ENCODE data around the gene SAMD13. TPM values are rescaled to one million over a fixed set of nuclear protein-coding genes. Genes with fewer than 3 reads are reported as not detected.

Gene SAMD13
- total RNA-seq, 1 donor from 2014 or later, result 1.9 TPM

DNA sequence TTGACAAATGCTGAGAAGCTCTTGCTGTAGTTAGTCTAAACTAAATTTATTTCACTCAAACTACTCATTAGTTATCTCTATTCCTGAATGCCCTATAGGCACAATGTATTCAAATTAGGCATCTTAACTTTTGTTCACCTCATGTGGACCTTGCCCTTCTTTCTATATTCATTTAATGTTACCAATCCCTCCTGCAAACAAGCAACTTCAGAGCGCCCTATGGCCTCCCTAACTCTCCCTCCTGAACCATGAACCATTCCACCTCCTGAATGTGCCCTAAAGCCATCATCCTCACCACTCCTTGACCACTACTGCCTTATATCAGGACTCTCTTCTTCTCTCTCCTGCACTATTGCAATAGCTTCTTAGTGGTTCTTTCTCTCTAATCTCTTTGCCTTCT is 34.8 kb upstream of the SAMD13 start:
- no peak overlapping the region for H3K4me3 ChIP-seq (ENCODE audit: low read depth, low read length)
- TF ChIP-seq, protein P1, sequence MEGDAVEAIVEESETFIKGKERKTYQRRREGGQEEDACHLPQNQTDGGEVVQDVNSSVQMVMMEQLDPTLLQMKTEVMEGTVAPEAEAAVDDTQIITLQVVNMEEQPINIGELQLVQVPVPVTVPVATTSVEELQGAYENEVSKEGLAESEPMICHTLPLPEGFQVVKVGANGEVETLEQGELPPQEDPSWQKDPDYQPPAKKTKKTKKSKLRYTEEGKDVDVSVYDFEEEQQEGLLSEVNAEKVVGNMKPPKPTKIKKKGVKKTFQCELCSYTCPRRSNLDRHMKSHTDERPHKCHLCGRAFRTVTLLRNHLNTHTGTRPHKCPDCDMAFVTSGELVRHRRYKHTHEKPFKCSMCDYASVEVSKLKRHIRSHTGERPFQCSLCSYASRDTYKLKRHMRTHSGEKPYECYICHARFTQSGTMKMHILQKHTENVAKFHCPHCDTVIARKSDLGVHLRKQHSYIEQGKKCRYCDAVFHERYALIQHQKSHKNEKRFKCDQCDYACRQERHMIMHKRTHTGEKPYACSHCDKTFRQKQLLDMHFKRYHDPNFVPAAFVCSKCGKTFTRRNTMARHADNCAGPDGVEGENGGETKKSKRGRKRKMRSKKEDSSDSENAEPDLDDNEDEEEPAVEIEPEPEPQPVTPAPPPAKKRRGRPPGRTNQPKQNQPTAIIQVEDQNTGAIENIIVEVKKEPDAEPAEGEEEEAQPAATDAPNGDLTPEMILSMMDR (IDR thresholded peaks at IDR 0.05; ENCODE audit: insufficient read depth, low read length, poor library complexity, severe bottlenecking), result no peak
- no peaks in the 10 kb centered on the region for H3K27me3 ChIP-seq (ENCODE audit: control insufficient read depth, insufficient read depth, low read length)
- H3K36me3 ChIP-seq (ENCODE audit: control insufficient read depth, insufficient read depth, low read length), result no peaks in the 10 kb centered on the region
- DNase-seq (ENCODE audit: low read depth), result no peak

DNA sequence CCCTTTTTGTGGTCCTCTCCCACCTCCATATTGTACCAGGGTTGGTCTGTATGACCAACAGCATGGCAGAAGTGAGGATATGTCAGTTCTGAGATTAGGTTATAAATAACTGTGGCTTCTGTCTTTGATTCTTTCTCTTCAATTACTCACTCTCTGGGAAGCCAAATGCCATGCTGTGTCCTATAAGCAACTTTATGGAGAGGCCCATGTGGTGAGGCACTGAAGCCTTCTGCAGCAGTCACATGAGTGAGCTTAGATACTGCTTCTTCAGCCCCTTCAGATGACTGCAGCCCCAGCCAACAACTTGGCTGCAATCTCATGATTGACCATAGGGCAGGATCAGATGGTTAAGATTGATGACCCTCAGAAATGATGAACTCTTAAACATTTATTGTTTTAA is 34.0 kb upstream of the SAMD13 start:
- TF ChIP-seq, protein P1 (IDR thresholded peaks at IDR 0.05; ENCODE audit: insufficient read depth, low read length, poor library complexity, severe bottlenecking), result no peak
- no peaks in the 10 kb centered on the region for H3K36me3 ChIP-seq (ENCODE audit: control insufficient read depth, insufficient read depth, low read length)
- H3K4me3 ChIP-seq (ENCODE audit: low read depth, low read length), result no peak overlapping the region
- no peaks in the 10 kb centered on the region for H3K27me3 ChIP-seq (ENCODE audit: control insufficient read depth, insufficient read depth, low read length)
- DNase-seq (ENCODE audit: low read depth), result no peak

DNA sequence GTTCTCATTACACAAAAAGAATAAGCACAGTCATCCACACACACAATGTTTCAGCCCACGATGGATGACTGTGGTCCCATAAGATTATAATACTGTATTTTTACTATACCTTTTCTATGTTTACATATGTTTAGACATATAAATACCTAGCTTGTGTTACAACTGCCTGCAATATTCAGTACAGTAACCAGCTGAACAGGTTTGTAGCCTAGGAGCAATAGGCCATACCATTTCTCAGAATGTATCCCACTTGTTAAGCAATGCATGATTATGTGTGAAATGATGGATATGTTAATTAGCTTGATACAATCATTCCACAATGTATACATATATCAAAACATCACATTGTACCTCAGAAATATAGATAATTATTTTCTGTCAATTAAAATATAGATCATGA is 33.2 kb upstream of the SAMD13 start:
- no peak for DNase-seq (ENCODE audit: low read depth)
- H3K4me3 ChIP-seq (ENCODE audit: low read depth, low read length), result no peak overlapping the region
- no peaks in the 10 kb centered on the region for H3K36me3 ChIP-seq (ENCODE audit: control insufficient read depth, insufficient read depth, low read length)
- no peaks in the 10 kb centered on the region for H3K27me3 ChIP-seq (ENCODE audit: control insufficient read depth, insufficient read depth, low read length)
- TF ChIP-seq, protein P1 (IDR thresholded peaks at IDR 0.05; ENCODE audit: insufficient read depth, low read length, poor library complexity, severe bottlenecking), result no peak

DNA sequence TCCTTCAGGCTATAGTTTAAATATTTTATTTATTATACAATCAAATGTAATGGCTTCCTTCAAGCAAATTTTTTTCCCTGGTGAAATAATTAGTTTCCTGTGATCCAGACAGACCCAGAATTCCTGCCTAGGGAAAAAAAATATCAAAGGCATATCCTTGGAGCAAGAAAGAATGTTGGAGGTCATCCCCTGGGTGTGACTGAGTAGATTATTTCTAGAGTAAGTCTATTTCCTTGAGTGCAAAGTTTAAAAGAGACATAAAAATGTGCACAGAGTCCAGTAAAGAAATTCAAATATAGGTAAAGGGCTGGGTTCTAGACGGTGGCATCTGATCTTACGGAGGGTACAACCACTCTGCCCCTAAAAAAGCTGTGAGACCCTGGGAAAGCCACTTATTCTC is 32.2 kb upstream of the SAMD13 start:
- Histone ChIP-seq H3K4me3 (ENCODE audit: low read depth, low read length) (no peak overlapping the region), H3K36me3 (ENCODE audit: control insufficient read depth, insufficient read depth, low read length) (no peaks in the 10 kb centered on the region), H3K27me3 (ENCODE audit: control insufficient read depth, insufficient read depth, low read length) (no peaks in the 10 kb centered on the region)
- TF ChIP-seq, protein P1 (IDR thresholded peaks at IDR 0.05; ENCODE audit: insufficient read depth, low read length, poor library complexity, severe bottlenecking), result no peak
- no peak for DNase-seq (ENCODE audit: low read depth)

DNA sequence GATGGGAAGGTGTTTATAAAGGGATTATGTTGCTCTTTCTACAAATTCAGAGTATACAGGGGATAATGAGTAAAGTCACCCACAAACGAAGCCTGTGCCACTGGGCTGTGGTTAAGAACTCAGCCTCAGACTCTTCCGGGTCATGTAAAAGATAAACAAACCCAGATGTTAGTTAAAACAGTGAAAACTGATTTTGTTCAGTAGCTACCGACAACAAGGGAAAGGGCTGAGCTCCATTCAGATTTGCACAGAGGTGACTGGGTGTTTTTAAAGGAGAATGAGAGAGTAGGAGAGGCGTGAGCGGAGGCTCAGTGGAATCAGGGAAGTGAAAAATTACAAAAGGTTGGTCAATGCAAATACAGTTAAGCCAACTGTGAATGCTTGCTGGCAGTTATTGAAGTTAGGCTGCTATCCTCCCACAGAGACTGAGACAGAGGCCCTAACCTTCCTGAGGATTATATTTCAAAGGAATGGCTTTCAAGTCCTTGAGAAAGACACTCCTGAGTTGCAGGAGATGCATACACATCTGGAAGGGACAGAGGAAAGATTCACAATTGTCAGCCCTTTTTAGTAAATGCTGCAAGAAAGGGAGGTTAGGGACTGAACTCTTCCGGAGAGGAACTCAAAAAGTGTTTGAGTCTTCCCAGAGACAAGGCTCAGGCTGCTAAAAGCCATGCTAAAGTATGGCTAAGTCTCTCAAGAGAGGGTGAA is 29.9 kb upstream of the SAMD13 start:
- TF ChIP-seq, protein P1 (IDR thresholded peaks at IDR 0.05; ENCODE audit: insufficient read depth, low read length, poor library complexity, severe bottlenecking), result no peak
- H3K4me3 ChIP-seq (ENCODE audit: low read depth, low read length), result no peak overlapping the region
- H3K36me3 ChIP-seq (ENCODE audit: control insufficient read depth, insufficient read depth, low read length), result no peaks in the 10 kb centered on the region
- no peaks in the 10 kb centered on the region for H3K27me3 ChIP-seq (ENCODE audit: control insufficient read depth, insufficient read depth, low read length)
- no peak for DNase-seq (ENCODE audit: low read depth)

DNA sequence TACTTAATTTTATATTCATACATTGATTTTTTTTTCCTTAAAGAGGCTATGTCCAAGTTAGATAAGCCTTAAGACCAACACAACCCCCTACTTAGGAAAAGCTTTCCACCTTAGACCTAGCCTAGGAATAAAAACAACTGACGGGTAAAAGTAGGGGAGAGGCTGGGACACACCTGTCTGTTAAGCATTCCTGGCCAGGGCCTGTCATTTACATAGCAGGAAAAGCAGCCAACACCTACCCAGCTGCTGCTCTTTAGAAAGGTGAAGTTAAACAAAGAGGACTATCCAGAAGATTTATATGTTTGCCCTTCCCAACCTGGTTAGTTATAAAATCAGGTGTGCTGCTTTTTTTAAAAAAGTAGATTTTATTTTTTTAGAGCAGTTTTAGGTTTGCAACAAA is 29.1 kb upstream of the SAMD13 start:
- Histone ChIP-seq H3K36me3 (ENCODE audit: control insufficient read depth, insufficient read depth, low read length) (no peaks in the 10 kb centered on the region), H3K4me3 (ENCODE audit: low read depth, low read length) (no peak overlapping the region), H3K27me3 (ENCODE audit: control insufficient read depth, insufficient read depth, low read length) (no peaks in the 10 kb centered on the region)
- TF ChIP-seq, protein P1 (IDR thresholded peaks at IDR 0.05; ENCODE audit: insufficient read depth, low read length, poor library complexity, severe bottlenecking), result no peak
- no peak for DNase-seq (ENCODE audit: low read depth)
